ENCODE data around the gene OVOL3.

The OVOL3 gene

DNA sequence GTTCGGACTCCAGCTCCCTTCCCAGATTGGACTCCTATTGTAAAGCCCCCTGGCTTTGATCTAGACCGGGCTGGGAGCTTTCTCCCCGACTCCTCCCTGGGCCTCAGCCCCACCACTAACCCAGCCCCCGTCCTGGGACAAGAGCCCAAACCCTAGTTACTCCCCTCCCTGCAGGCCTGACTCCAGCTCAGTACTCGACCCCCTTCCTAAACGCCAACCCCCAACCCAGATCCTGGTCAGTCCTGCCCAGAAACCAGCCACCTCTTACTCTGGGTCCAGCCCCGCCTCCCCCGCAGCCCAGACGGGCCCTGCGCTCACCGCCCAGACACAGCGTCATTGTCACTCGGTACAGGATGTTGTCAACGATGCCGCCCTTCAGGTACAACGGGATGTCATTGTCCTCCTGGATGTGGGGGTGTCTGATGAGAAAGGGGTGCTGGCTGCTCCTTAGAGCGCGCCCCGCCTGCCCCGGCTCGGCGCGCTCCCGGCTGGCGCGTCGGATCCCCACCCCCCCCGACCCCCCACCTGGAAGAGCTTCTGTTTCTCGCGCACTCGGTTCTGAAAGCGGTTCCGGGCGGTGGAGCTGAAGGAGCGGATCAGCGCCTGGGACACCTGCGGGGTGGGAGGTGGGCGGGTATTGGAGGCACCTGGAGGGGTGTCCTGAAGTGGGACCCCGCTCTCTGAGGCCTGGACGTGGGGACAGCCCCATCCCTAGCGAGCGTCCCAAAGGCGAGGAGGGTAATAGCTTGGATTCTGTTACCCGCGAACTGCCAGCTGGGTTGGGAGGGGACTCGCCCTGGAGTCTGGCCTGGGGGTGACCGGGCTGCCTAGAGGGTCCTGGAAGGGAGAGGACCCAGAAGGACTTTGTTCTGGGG, 40.4 kb downstream of the OVOL3 start:
- H3K36me3 ChIP-seq (ENCODE audit: control insufficient read depth, insufficient read depth, low read length) = peaks cover 58% of the 10 kb centered on the region
- no peaks in the 10 kb centered on the region for H3K9me3 ChIP-seq (ENCODE audit: control insufficient read depth, insufficient read depth, low read depth, low read length)
- H3K27ac ChIP-seq (ENCODE audit: low read depth, low read length) = no peak overlapping the region
- H3K4me3 ChIP-seq (ENCODE audit: low read depth, low read length) = peak overlapping the region; percentile 41
- peaks cover 13% of the 10 kb centered on the region for H3K4me1 ChIP-seq (ENCODE audit: control insufficient read depth, insufficient read depth, low read length)
- H3K27me3 ChIP-seq (ENCODE audit: control insufficient read depth, insufficient read depth, low read length) = no peaks in the 10 kb centered on the region
- H3K9ac ChIP-seq (ENCODE audit: low read length) = no peak overlapping the region

GRCh38 chr19:36152019-36152351, 41.0 kb downstream of the OVOL3 start:
- Histone ChIP-seq H3K27me3 (ENCODE audit: control insufficient read depth, insufficient read depth, low read length) (no peaks in the 10 kb centered on the region), H3K9me3 (ENCODE audit: control insufficient read depth, insufficient read depth, low read depth, low read length) (no peaks in the 10 kb centered on the region), H3K4me3 (ENCODE audit: low read depth, low read length) (peak overlapping the region; percentile 41; the same call in 1 of the 2 replicates), H3K9ac (ENCODE audit: low read length) (no peak overlapping the region), H3K36me3 (ENCODE audit: control insufficient read depth, insufficient read depth, low read length) (peaks cover 52% of the 10 kb centered on the region), H3K4me1 (ENCODE audit: control insufficient read depth, insufficient read depth, low read length) (peaks cover 13% of the 10 kb centered on the region), H3K27ac (ENCODE audit: low read depth, low read length) (peak overlapping the region; percentile 33; the same call in 1 of the 2 replicates)

DNA sequence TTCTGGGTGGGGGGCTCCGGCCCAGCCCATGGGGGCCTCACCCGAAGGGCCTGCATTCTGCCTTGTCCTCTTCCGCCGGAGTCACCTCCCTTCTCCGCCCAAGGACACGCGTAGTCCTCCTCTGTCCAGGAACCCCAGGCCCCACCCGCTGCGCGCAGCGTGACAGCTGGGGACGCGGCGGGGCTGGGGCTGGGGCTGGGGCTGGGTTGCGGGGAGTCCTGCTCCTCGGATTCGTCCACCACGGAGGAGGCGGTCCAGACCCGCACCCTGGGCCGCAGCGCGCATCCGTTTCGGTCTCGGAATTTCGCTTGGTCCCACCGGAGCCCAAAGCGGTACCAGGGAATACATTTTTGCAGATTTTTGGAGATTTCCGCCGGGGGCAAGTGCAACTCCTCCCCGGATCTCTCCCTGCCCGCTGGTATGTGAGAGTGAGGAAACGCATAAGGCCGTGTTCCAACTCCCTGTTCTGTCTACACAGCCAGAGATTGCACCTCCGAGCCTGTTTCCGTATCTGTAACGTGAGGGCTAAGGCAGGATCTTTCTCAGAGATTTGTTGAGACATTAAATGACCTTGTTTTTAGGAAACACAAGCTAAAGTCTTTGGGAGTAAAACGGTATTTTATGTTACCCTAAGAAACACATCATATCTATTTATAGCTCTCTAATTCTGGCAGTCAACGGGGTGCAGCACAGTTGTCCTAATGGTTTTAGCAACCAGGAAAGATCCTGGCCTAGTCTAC, 41.6 kb downstream of the OVOL3 start, which contains the start of gene COX7A1:
Gene COX7A1 (minus strand): TSS at position 96 of the 740 bp plus-strand sequence. CDS start 40 bp downstream, at position 56.
- peak within 1 kb of the TSS; percentile 41 for H3K4me3 ChIP-seq (ENCODE audit: low read depth, low read length)
- no peaks in the 10 kb centered on the region for H3K27me3 ChIP-seq (ENCODE audit: control insufficient read depth, insufficient read depth, low read length)
- H3K9ac ChIP-seq (ENCODE audit: low read length) = no peak within 1 kb of the TSS

DNA sequence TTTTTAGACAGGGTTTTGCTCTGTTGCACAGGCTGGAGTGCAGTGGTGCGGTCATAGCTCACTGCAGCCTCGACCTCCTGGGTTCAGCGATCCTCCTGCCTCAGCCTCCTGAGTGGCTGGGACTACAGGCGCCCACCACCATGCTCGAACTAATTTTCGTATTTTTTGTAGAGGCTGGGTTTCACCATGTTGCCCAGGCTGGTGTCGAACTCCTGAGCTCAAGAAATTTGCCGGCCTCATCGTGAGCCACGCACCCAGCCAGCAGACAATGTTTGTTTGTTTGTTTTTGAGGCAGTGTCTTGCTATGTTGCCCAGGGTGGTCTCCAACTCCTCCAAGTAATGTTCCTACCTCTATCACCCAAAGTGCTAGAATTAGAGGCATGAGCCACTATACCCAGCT, 42.2 kb downstream of the OVOL3 start:
- H3K4me1 ChIP-seq (ENCODE audit: control insufficient read depth, insufficient read depth, low read length) = peaks cover 13% of the 10 kb centered on the region

More for the DNA sequence above, 41.6 kb downstream of the OVOL3 start, which contains the start of gene COX7A1:
- Histone ChIP-seq H3K27ac (ENCODE audit: low read depth, low read length) (peak within 1 kb of the TSS; percentile 33; the same call in 1 of the 2 replicates), H3K36me3 (ENCODE audit: control insufficient read depth, insufficient read depth, low read length) (peaks cover 49% of the 10 kb centered on the region), H3K9me3 (ENCODE audit: control insufficient read depth, insufficient read depth, low read depth, low read length) (no peaks in the 10 kb centered on the region), H3K4me1 (ENCODE audit: control insufficient read depth, insufficient read depth, low read length) (peaks cover 13% of the 10 kb centered on the region)

GRCh38 chr19:36160821-36161596, 50.1 kb downstream of the OVOL3 start:
- Histone ChIP-seq H3K4me3 (ENCODE audit: low read depth, low read length) (peak overlapping the region; percentile 31; the same call in 1 of the 2 replicates), H3K4me1 (ENCODE audit: control insufficient read depth, insufficient read depth, low read length) (peaks cover 10% of the 10 kb centered on the region), H3K9ac (ENCODE audit: low read length) (peak overlapping the region; percentile 81), H3K36me3 (ENCODE audit: control insufficient read depth, insufficient read depth, low read length) (peaks cover 9% of the 10 kb centered on the region; the same call in 1 of the 2 replicates), H3K27ac (ENCODE audit: low read depth, low read length) (peak overlapping the region; percentile 77; the same call in 1 of the 2 replicates), H3K9me3 (ENCODE audit: control insufficient read depth, insufficient read depth, low read depth, low read length) (no peaks in the 10 kb centered on the region), H3K27me3 (ENCODE audit: control insufficient read depth, insufficient read depth, low read length) (no peaks in the 10 kb centered on the region)

More for the DNA sequence above, 42.2 kb downstream of the OVOL3 start:
- H3K4me3 ChIP-seq (ENCODE audit: low read depth, low read length) = no peak overlapping the region; the same call in 1 of the 2 replicates
- no peak overlapping the region for H3K27ac ChIP-seq (ENCODE audit: low read depth, low read length)
- no peak overlapping the region for H3K9ac ChIP-seq (ENCODE audit: low read length)
- peaks cover 43% of the 10 kb centered on the region for H3K36me3 ChIP-seq (ENCODE audit: control insufficient read depth, insufficient read depth, low read length)
- no peaks in the 10 kb centered on the region for H3K27me3 ChIP-seq (ENCODE audit: control insufficient read depth, insufficient read depth, low read length)
- no peaks in the 10 kb centered on the region for H3K9me3 ChIP-seq (ENCODE audit: control insufficient read depth, insufficient read depth, low read depth, low read length)
